Uterus (tissue), 2 donors: Measurements from ENCODE around the gene ENPP3.

Experiments used
- POLR2A ChIP-seq, 2 donors: fragments of 450-650 bp; IDR thresholded peaks; one replicate each; pipeline ENCODE4 v1.6.1; 2016; ENCODE audit warnings: antibody characterized with exemption in 2 of 2, mild to moderate bottlenecking in 1 of 2, moderate library complexity in 1 of 2
- TF ChIP-seq, protein P1 (sequence below), 4 experiments: fragments of 200-600 bp in 2 of 4; fragments of 450-650 bp in 2 of 4; sonication (generic) in 2 of 4; IDR thresholded peaks; one replicate each; pipeline ENCODE4 v1.5.1; 2016 to 2019; ENCODE audit warnings: antibody characterized with exemption in 4 of 4, mild to moderate bottlenecking in 2 of 4, moderate library complexity in 1 of 4

DNA sequence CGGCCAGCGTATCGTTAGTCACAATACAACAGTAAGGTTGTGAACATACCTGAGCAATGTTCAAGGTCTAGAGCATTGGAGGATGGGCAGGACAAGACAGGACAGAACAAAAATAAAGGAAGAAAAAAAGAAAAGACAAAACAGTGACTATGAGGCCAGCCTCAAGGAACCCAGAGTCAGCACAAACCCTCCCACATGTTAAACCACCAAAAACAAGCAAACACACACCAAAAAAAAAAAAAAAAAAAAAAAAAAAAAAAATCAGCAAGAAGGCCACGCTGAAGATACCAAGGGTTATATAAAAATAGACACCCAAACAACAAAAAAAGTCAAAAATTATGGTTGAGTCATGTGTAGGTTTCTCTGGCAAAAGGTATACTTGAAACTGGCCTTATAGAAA is 21.8 kb upstream of the ENPP3 start:
- TF ChIP-seq, protein P1, sequence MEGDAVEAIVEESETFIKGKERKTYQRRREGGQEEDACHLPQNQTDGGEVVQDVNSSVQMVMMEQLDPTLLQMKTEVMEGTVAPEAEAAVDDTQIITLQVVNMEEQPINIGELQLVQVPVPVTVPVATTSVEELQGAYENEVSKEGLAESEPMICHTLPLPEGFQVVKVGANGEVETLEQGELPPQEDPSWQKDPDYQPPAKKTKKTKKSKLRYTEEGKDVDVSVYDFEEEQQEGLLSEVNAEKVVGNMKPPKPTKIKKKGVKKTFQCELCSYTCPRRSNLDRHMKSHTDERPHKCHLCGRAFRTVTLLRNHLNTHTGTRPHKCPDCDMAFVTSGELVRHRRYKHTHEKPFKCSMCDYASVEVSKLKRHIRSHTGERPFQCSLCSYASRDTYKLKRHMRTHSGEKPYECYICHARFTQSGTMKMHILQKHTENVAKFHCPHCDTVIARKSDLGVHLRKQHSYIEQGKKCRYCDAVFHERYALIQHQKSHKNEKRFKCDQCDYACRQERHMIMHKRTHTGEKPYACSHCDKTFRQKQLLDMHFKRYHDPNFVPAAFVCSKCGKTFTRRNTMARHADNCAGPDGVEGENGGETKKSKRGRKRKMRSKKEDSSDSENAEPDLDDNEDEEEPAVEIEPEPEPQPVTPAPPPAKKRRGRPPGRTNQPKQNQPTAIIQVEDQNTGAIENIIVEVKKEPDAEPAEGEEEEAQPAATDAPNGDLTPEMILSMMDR (IDR thresholded peaks at IDR 0.05) = no peak
- no peak for TF ChIP-seq POLR2A (IDR thresholded peaks at IDR 0.05)
